GM12865 (cell line): ENCODE measurements around the gene PEAK1.

Source experiments
- DNase-seq: peaks from one replicate; pipeline ENCODE4 v3.0.0; 2010; ENCODE audit warnings: low read depth
- H3K4me3 ChIP-seq: 2 replicates; pipeline ENCODE4 v1.5.1; 2011; ENCODE audit warnings: mild to moderate bottlenecking, low read depth, low read length, control low read depth
- TF ChIP-seq, protein P1 (sequence below): IDR thresholded peaks from 2 replicates; pipeline ENCODE4 v1.5.1; 2011; ENCODE audit warnings: low read length, control low read depth, low read depth, inconsistent platforms; ENCODE audit not compliant: insufficient read depth; ENCODE audit errors: missing control alignments

PEAK1 gene

DNA sequence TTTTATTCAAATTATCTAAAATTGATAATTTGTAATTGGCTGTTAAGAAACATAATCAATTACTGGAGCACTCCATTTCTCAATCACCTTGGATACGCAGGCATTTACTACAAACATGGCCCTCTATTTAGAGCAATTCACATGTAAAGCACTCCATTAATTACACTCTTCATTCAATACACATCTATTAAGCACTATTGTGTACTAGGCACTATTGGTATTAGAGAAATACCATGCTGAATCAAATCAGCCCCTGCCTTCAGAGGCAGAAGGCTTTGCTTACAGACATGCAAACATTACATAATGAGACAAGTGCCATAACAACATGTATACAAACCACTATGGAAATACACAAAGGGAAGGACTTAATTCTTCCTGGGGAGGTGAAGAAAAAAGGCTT lies 69.1 kb downstream of the PEAK1 start:
- TF ChIP-seq, protein P1, sequence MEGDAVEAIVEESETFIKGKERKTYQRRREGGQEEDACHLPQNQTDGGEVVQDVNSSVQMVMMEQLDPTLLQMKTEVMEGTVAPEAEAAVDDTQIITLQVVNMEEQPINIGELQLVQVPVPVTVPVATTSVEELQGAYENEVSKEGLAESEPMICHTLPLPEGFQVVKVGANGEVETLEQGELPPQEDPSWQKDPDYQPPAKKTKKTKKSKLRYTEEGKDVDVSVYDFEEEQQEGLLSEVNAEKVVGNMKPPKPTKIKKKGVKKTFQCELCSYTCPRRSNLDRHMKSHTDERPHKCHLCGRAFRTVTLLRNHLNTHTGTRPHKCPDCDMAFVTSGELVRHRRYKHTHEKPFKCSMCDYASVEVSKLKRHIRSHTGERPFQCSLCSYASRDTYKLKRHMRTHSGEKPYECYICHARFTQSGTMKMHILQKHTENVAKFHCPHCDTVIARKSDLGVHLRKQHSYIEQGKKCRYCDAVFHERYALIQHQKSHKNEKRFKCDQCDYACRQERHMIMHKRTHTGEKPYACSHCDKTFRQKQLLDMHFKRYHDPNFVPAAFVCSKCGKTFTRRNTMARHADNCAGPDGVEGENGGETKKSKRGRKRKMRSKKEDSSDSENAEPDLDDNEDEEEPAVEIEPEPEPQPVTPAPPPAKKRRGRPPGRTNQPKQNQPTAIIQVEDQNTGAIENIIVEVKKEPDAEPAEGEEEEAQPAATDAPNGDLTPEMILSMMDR = no peak
- no peak for DNase-seq
- H3K4me3 ChIP-seq = no peak overlapping the region

DNA sequence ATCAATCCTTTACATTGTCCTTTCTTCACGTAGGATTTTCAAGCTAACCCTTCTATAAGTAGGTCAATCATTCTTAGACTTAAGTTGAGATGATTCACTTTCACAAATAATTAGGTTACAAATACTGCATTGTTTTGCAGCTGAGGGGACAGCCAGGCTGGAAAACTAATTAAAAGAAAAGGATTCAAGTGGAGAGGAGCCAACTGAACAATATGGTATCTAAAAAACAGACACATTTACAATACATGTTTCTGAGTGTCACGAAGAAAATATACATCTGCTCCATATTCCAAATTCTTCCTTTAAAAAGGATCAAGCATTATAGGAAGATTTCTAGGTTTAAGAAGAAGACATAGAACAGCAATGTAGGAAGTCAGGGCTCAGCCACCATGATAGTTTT lies 70.2 kb downstream of the PEAK1 start:
- H3K4me3 ChIP-seq = no peak overlapping the region
- TF ChIP-seq, protein P1 = no peak
- no peak for DNase-seq

DNA sequence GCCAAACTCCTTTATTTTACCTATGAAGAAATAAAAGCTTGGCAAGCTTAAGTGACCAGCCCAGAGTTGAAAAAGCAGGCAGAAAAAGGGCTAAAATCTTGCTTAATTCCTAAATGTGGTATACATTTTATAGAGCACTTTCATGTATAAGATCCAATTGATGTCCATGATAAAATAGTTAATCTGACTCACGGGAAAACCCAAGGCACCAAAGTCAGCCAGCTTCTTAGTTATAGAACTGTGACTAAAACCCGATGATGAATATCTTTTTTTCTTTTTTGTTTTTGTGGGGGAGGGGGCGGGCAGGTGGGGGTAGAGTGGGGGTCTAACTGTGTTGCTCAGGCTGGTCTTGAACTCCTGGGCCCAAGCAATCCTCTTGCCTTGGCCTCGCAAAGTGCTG lies 71.4 kb downstream of the PEAK1 start:
- TF ChIP-seq, protein P1 = no peak
- no peak overlapping the region for H3K4me3 ChIP-seq
- DNase-seq = no peak

DNA sequence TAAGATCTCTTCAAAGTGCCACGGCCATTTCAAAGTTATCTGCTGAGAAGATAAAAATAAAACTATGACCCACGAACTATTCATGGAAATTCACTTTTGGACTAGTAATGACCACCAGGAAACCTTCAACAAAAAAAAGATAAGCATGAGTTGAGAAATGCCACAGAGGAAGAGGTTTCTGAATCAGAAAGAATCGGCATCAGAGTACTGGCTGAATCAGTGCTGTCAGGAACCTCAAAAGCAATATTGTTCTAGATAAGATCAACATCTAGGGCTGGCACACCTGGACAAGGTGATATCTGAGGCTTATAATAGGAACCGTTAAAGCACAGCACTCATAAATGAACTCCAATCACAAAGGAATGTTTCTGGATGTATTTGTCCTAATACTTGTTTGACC lies 72.7 kb downstream of the PEAK1 start:
- no peak overlapping the region for H3K4me3 ChIP-seq
- DNase-seq = no peak
- TF ChIP-seq, protein P1 = no peak

DNA sequence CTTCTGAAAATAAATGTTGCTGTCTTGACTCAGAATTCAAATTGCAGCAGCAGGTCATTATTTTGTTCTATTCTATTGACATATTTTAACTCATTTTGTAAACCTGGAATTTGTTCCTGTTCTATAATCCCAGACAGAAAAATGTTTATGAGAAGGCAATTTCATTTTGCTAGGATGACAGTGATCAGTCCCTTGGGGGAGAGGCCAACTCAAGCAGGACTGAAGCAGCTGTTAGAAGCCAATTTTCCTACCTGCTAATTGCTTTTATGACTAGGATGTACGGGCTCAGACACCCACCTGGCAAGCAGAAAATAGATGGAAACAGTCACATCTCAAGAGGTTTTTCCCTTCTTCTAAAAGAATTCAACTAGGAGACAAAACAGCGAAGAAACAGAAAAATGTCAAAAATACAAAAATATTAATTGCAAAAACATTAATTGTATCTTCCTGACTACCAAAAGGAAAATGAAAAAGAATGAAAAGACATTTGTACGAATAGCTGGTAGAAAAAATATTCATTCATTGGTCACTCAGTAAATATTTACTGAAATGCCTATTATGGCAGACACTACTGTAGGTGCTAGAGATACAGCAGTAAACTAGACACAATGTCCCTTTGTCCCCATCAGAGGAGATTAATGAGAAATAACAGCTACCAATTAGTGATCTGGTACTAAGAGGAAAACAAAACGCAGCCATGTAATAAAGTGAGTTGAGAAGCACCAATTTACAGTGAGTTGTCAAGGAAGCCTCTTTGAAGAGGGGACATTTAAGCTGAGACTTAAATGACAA lies 73.5 kb downstream of the PEAK1 start:
- H3K4me3 ChIP-seq = no peak overlapping the region
- TF ChIP-seq, protein P1 = no peak
- no peak for DNase-seq

DNA sequence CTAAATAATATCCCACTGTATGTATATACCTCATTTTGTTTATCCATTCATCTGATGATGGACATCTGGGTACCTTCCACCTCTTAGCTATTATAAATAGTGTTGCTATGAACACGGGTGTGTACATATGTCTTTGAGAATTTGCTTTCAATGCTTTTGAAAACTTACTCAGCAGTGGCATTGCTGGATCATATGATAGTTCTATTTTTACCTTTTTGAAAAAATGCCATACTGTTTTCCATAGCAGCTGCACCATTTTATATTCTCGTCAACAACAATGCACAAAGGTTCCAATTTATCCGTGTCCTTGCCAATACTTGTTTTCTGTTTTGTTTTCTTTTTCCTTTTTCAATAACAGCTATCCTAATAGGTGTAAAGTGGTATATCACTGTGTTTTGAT lies 77.1 kb downstream of the PEAK1 start:
- TF ChIP-seq, protein P1 = no peak
- no peak for DNase-seq
- H3K4me3 ChIP-seq = no peak overlapping the region

DNA sequence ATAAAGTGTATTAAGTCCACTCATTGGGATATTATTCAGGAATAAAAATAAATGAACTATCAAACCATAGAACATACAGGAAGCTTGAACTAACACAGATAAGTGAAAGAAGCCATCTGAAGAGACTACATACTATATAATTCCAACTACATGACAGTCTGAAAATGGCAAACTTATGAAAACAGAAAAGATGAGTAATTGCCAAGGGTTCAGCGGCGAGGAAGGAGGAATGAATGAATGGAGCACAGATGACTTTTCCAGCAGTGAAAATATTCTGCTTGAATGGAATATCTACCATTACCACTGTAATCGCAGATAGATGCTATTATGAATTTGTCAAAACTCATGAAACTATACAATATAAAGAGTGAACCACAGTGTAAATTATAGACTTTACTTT lies 79.7 kb downstream of the PEAK1 start:
- H3K4me3 ChIP-seq = no peak overlapping the region
- no peak for DNase-seq
- TF ChIP-seq, protein P1 = no peak
